Stimulated activated CD8-positive, alpha-beta memory T cell treated with anti-CD3 and anti-CD28 coated beads, Interleukin-4, amount 100 ng/mL, for 48 hours (primary cell): Measurements from ENCODE around the gene GPATCH1.

Experiments used
- DNase-seq: peaks from one replicate; pipeline ENCODE4 v3.0.0-alpha.2; 2020

The GPATCH1 gene

DNA sequence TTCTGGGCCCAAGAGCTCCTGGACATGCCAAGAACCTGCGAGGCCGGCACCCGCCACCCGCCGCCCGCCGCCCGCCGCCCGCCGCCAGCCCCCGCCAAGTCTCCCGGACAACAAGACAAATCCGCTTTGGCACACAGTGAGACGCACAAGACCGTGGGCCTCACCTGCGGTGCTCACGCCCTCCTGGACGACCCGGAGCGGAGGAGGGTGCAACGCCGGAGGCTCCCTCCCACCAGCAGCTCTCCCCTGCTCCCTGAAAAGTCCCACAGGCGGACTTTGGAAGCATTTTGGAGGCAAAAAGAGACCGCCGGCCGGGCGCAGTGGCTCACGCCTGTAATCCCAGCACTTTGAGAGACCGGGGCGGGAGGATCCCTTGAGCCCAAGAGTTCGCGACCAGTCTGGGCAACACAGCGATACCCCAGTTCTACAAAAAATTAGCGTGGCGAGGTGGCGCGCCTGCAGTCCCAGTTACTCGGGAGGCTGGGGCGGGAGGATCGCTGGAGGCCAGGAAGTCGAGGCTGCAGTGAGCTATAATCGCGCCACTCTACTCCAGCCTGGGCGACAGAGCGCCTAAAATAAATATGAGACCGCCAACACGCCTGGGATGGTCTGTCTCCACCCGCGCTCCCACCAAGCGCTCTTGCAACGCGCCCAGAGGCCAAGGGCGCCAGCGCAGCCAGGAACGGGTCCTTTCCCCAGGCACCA is 17.1 kb upstream of the GPATCH1 start:
- peak; percentile 45 for DNase-seq

DNA sequence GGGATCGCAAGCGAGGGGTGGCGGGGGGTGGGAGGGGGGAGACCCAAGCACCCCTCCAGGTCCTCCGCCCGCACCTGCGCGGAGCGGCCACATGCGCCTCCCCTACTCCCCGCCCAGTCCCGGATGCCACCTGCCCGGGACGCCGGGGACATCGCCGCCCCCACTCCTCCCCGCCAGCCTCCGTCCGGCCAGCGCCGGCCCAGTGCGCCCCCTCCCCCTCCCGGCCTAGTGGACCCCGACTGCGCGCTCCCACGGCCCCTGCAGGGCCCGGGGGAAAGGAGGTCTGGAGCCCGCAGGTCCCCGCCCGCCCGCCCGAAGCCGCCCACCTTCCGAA is 16.6 kb upstream of the GPATCH1 start:
- no peak for DNase-seq

DNA sequence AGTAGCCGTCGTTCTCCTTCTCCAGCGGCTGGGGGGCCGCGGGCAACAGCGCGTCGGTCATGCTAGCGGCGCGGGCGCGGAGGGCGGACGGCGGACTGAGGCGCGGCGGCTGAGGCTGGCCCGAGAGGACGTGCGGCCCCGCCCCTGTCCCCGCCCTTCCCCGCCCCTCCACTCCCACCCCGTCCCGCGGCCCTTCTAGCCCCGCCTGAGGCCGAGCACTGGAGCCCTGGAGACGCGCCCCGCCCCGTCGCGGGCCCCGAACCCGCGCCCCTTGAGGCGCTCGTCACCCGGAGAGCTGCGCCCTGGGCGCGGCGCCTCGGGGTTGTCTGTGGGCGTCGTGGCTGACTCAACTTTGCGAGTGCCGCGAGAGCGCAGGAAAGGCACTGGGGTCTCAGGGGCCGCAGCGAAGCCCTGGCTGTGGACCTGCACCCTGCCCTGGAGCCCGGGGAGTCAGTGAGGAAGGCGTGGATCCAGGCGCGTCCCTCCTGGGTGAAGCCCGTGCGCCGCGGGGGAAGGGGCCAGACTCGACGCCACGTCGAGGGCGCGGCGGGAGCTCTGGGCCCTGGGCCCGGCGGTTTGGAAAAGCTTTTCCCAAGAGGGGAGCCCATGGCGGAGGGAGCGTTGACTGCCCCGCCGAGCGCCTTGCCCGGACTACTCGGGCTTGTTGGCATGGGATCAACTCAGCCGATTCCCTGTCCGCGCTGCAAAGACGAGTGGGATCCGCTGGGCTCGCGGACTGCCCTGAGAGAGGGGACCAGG is 16.0 kb upstream of the GPATCH1 start, which contains the start of gene RHPN2:
RHPN2 (minus strand) TSS at position 97 of the 759 bp plus-strand sequence; CDS start at position 61, 36 bp downstream.
- peak; percentile 80 for DNase-seq

DNA sequence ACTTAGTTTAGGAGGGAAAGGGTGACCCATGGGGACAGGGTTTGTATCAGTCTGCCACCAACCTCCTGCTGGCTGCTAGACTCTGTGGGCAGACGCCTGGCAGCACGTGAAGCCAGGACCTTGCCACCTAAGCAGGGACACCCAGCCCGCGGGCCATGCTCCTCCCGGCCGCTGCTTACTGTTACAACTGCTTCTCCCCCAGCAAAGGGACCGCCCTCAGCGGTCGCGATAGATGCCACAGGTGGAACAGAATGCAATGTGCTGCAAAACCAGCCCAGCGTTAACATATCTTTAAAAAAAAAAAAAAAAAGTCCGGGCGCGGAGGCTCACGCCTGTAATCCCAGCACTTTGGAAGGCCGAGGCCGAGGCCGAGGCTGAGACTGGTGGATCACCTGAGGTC is 14.4 kb upstream of the GPATCH1 start:
- no peak for DNase-seq

DNA sequence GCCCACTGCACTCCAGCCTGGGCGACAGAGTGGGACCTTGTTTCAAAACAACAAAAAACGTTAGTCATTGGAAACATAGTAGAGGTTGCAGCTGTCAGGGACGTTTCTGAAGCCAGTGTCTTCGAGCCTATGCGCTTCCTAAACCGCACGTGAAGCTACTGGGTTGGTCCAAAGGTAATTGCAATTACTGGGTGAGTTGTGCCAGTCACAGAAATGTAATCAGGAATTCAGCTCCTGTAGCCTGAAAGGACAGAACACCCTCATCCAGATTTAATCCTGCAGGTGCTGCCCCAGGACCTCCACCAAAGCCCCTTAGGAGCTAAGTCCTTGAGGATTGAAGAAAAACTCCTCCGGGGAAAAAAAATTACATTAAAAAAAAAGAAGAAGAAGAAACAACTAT is 13.9 kb upstream of the GPATCH1 start:
- no peak for DNase-seq

DNA sequence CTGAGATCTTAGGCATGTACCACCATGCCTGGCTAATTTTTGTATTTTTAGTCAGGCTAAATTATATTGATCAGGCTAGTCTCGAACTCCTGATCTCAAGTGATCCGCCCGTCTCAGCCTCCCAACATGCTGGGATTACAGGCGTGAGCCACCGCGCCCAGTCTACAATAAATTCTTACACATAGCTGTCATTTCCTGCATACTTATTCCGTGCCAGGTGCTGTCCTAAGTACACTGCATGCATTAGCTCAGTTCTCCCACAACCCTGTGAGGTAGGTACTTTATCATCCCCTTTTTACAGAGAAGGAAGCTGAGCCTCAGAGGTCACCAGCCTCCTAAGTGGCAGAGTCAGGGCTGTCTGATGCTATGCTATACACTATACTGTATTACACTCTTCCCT is 9.1 kb upstream of the GPATCH1 start:
- DNase-seq: no peak

DNA sequence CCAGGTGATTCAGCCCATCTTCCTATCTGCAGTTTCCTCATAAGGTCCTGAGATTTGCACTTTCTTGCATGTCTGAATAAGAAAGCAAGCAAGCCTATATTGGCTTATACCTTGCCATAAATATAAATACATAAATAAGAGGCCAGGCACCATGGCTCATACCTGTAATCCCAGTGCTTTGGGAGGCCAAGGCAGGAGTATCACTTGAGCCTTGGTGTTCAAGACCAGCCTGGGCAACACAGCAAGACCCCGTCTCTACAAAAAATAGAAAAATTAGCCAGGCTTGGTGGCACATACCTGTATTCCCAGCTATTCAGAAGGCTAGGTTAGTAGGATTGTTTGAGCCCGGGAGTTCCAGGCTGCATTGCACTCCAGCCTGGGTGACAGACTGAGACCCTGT is 5.5 kb upstream of the GPATCH1 start:
- DNase-seq: no peak

DNA sequence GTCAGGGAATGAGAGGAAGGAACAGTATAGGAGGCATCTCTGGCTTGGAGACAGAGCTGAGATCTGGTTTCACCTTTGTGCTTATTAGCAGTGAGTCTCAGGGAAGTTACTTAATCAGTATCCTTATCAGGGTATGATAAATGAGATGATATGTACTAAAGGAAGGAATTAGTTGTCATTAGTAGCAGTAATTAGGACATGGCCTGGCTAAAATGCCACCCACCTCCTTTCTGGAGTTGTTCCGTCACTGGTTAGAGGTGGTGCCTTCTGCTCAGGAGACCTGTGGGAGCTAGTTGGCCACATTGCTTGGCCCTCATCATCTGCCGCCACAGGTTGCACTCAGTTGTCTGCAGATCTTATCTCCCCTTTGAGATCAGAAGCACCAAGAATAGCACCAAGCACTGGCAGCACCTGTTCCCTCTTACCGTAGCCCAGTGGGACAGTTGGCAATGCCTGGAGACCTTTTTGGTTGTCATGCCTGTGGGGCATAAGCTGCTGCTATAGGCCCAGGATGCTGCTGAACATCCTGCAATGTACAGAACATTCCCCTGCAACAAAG is 4.7 kb downstream of the GPATCH1 start:
- DNase-seq: no peak

DNA sequence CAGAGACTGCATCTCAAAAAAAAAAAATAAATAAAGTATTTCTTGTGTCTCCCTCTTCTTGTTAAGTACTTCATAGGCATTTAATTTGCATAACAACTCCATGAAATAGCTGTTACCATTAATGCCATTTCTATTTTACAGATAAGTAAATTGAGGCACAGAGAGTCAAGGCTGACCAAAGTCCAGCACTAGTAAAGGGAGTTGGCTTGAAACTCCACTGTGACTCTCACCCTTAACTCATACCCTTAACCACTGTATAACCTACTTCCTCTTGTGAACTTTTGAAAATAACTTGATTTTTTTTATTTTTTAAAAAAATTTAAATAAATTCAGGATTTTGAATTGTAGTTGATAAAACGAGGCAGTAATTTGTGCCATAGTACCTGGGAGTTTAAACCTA is 6.0 kb downstream of the GPATCH1 start:
- no peak for DNase-seq

DNA sequence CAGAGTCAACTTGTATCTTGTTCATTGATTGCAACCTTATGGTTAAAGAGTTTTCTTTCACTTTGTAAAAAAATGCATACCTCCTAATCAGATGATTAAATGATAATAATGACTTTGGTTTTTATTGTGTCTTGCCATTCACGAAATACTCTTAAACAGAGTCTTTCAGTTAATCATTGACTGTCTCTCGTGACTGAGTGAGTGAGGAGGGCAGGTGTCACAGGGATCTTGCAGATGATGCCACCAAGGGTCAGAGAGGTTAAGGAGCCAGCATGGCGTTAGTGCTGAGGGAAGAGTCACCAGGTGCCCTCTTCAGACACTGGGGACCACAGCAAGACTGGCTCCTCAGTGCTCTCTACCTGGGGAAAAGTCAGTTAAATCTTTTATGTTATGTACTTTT is 8.0 kb downstream of the GPATCH1 start:
- no peak for DNase-seq

DNA sequence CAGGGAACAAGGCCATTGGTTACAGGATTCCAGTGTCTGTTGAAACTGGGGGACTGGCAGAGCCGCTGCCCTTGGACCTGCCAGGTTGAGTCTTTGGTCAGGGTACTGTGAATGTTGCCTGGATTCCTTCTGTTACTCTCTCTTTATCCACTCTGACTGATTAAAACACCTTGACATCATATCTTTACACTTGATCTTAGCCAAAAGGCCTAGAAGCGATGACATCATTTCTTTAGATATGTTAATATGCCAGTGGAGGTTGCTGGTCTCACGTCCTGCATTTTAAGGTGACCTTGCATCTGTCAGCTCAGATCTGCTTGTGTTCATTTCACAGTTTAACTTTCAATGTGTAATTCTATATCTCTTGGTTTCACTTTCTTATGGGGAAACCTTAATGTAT is 9.2 kb downstream of the GPATCH1 start:
- no peak for DNase-seq

DNA sequence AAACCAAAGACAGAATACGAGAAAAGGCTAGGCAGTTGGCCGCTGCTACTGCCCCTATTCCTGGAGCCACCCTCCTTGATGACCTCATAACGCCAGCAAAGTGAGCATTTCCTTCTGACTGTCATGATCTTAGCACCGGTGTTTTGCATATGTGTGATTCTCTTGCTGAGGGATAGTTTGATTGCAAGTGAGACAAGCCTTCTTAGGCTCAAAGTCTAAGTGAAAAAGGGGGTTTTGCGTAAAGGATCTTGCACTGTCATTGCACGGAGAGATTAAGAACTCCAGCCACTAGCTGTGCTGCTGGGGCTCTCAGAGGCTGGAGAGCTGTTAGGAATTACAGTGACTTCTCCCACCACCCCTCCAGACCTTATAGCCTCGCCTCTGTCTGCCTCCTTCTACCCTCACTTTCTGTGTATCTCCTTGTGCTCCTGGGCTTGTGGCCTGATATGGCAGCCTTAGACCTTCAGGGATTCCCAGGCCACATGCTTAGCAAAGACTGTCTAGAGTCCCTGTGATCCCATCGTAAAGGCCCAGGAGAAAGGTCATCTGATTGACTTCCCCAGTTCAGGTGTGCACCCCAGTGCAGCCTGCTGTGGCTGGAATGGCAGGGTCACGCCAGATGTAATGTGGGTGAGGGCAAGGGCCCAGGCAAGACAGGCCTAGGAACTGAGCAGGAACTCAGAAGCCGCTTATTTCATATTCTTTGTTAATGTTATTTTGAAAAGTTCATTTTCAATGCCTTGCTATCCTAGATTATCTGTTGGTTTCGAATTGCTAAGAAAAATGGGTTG is 12.6 kb downstream of the GPATCH1 start:
- no peak for DNase-seq

DNA sequence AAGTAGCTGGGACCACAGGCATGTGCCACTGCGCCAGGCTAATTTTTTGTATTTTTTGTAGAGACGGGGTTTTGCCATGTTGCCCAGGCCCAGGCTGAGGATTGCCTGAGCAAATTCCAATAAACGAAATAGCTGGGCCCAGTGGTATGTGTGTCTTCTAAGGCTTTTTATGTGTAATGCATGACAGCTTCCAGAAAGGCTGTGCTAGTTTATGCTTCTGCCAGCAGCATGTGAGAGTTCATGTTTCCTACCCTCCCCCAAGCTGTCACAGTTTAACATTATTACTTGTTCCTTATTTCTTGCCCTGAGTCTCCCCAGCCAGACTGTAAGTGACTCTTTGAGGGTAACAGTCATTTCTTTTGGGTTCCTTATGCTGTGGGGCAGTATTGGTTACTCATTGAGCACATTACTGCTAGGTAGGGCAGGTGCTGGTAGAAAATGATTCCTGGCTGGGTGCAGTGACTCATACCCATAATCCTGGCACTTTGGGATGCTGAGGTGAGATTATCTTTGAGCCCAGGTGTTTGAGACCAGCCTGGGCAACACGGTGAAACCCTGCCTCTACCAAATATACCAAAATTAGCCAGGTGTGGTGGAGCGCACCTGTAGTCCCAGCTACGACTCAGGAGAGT is 13.6 kb downstream of the GPATCH1 start:
- no peak for DNase-seq

DNA sequence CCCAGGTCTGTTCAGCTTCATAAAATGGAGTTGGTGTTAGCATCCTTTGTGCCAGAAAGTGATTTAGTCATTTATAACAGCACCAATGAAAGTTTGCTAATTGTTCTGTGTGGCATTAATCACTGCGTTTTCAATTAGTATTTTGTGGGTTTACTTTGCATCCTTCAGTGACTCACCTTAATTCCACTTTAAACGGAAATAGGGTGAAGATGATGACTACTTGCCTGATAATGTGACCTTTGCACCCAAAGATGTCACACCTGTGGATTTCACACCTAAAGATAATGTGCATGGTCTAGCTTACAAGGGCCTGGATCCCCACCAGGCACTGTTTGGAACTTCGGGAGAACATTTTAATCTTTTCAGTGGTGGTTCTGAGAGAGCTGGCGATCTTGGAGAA is 15.0 kb downstream of the GPATCH1 start:
- DNase-seq: no peak

DNA sequence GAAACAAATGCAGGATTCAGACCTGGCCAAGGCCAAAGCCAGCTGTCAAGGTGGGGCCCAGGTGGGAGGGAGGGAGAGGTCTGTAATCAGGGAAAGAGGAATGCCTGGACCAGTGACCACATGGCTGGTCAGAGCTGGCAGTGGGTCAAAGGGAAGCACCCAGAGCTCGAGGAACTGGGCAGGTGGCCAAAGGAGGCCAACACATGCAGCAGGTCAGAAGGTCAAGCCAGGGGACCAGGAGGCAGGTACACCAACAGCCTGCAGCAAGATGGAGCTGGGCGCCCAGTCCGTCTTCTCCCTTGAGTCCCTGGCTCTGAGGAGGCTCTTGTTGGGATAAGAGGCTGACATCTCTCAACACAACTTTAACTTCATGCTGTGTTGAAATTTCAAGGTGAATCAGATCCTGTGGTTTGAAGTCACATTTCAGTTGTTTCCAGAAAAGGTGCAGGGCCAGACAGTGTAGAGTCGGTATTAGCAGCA is 17.1 kb downstream of the GPATCH1 start:
- no peak for DNase-seq

DNA sequence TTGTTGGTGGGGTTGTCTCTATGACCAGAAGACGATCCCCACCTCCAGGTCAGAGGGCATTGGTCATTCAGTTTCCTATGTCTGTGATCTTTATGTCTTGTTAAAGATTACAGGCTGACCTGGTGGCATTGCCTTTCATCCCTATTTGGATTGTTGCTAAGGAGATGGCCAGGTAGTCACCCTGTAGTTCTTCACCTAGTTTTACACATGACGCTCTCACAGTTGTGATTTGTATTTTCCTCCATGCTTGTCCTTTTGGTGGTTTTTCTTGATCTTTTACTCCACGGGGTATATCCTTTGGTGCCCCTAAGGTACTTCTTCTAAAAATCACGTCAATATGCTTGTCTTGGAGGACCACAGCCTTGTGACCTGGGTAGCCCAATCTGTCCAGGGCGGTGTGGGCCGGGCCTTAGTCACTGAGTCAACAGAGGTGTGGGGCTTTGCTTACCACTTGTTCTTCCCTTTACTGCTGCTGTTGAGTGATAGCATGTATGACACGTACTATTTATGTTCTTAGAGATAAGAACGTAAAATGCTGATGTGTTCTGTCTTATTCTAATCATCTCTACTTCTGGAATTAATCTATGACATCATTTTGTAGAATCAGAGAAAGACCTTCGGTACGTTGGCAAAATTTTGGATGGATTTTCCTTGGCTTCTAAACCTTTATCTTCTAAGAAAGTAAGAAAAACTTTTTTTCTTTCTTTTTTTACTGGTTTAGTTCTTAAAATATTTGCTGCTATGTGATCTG is 20.1 kb downstream of the GPATCH1 start:
- DNase-seq: no peak

DNA sequence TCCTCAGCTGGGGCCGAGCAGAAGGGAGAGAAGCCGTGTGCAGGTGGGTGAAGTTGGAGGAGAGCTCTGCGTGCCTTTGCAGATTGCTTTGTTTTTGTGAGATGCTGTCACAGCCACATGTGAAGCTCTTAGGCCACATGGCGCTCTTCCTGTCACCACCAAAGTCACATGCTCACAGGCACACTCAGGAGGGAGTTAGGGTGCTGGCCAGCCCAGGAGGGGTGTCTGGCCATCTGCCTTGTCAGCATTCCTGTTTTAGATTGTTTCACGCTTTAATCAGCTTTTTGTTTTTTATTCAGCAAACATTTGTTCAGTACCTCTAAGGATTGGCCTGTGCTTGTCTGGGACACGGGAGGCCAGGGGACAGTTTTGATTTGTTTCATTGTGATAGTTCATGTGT is 21.9 kb downstream of the GPATCH1 start:
- no peak for DNase-seq

DNA sequence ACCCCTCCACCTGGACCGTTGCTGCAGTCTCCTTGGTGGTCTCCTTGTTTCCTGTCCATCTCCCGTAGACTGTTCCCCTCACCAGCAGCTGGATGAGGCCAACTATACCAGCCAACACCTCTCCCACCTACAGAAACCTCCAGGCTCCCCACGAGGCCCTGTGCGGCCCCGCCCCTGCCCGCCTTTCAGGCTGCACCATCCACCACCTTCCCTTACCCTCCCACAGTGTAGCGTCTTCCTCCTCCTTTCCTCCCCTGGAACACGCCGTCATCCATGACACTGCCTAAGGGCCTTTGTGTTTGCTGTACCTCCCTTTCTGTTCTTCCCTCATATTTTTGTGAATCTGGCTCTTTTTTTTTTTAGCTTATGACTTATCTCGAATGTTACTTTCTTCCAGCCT is 27.2 kb downstream of the GPATCH1 start:
- no peak for DNase-seq

DNA sequence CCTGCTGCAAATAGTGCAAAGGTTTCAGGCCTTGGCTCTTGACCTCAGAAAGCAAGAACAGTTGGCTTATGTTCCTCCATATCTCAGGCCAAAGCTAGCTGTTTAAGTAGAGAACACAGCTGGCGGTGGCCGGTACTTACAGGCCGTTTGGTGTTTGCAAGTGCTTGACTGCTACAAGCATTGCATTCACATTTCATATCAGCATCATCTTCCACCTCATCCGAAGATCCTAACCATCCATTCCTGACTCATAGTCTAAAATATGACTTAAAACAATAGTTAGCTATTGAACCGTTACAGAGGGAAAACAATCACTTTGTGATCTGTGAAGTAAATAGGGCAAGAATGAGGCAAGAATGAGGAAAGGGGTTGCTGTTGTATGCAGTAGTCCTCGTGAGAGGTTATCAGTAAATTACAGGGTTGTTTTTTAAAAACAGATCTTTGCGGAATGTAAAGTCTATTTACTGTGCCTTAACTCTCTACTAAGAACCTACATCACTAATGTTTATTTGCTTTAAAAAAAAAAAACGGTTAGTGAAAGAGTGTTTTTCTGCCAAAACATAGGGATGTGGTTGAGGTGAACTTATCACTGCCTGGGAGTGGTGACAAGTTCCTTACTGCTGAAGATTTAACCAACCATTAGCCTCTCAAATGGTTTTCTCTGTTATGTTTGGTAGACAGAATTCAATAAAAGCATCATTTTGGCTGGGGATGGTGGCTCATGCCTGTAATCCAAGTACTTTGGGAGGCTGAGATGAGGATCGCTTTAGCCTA is 29.3 kb downstream of the GPATCH1 start:
- no peak for DNase-seq

DNA sequence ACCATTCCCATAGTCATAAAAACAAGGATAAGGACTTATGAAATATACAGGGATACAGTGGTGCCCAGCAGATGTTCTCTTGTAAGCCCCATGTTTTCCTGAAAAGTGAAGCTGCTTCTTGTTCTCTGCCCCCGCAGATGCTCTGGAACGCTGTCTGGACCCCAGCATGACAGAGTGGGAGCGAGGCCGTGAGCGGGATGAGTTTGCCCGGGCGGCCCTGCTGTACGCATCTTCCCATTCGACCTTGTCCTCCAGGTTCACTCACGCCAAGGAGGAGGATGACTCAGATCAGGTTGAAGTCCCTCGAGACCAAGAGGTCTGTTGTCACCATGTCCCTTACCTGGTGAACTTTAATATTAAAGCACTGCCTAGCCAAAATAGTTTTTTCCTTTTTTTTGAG is 30.6 kb downstream of the GPATCH1 start:
- DNase-seq: no peak

DNA sequence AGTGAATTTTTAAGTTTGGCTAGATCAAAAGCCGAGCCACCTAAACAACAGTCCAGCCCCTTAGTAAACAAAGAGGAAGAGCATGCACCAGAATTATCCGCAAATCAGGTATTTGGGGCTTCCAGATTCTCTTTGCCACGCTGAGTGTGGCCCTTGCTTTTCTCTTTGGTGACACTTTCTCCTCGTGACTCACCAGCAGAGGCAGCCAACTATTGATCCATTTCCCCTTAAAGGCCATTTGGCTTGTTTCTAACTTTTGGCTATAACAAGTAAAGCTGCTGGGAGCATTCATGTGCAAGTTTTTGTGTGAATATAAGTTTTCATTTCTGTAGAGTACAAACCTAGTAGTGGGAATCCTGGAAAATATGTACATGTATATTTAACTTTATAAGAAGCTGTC is 33.3 kb downstream of the GPATCH1 start:
- no peak for DNase-seq
